B cell (primary cell): ENCODE results near the gene IRF2BPL.

Experiments
- CTCF ChIP-seq: fragments of 200-600 bp; IDR thresholded peaks from one replicate; pipeline ENCODE4 v1.8.0; 2022; ENCODE audit warnings: antibody characterized with exemption, mild to moderate bottlenecking
- EZH2 ChIP-seq: IDR thresholded peaks from 2 replicates; pipeline ENCODE4 v1.6.1; 2012; ENCODE audit warnings: borderline replicate concordance, low read depth, mild to moderate bottlenecking, moderate library complexity, low read length; ENCODE audit not compliant: insufficient read depth, poor library complexity, severe bottlenecking

- TF ChIP-seq CTCF (no peak), EZH2 (no peak)
These were observed 17.0 kb upstream of the IRF2BPL start for GRCh38 chr14:77045238-77046162.
